Endothelial cell of umbilical vein (primary cell): ENCODE measurements around the gene SCN5A. TPM values are rescaled to one million over a fixed set of nuclear protein-coding genes. Genes with fewer than 3 reads are reported as not detected.

Source experiments
- BruUV-seq: library from RNA; stranded (reverse); fragments of 400-500 nt; replicated peaks from 2 replicates; lab custom pipeline; 2021; lab: Mats Ljungman, UMichigan
- CTCF ChIA-PET: fragments of 300-600, 350-600 bp; sonication (Branson Sonifier 250); formaldehyde crosslinking; loops from one replicate; lab custom pipeline; 2021; ENCODE audit warnings: antibody characterized with exemption, inconsistent platforms; lab: Charles Lee
- POLR2A ChIA-PET: fragments of 300-600, 350-600 bp; sonication (Branson Sonifier 250); formaldehyde crosslinking; loops from one replicate; lab custom pipeline; 2021; ENCODE audit warnings: antibody characterized with exemption, inconsistent platforms; lab: Charles Lee
- DNase-seq: peaks from one replicate; pipeline ENCODE4 v3.0.0-alpha.2; 2011; ENCODE audit warnings: low read depth, low spot score
- FAIRE-seq: peaks from 2 replicates; lab custom pipeline; 2011; peaks lifted over from hg19 to GRCh38; lab: Jason Lieb, UNC
- H2AFZ ChIP-seq: 2 replicates; pipeline ENCODE4 v1.6.0; 2012; ENCODE audit warnings: low read depth, low read length, control low read depth, inconsistent platforms
- H3K27ac ChIP-seq: 2 replicates; pipeline ENCODE4 v1.5.1; 2011; ENCODE audit warnings: low read depth, mild to moderate bottlenecking, control low read depth, low read length, moderate library complexity; ENCODE audit not compliant: insufficient read depth
- H3K27me3 ChIP-seq, 2 experiments: 2 replicates each; pipeline versions ENCODE4 v1.6.0 to v1.6.1; 2011; ENCODE audit warnings: low read length in 2 of 2, mixed read lengths in 1 of 2; ENCODE audit not compliant: control insufficient read depth in 2 of 2, insufficient read depth in 2 of 2
- H3K36me3 ChIP-seq, 2 experiments: 2 replicates in 1 of 2; 3 replicates in 1 of 2; pipeline ENCODE4 v1.5.1; 2011; ENCODE audit warnings: low read length in 2 of 2, mild to moderate bottlenecking in 1 of 2, moderate library complexity in 1 of 2; ENCODE audit not compliant: control insufficient read depth in 2 of 2, insufficient read depth in 2 of 2; ENCODE audit errors: extremely low read depth in 1 of 2
- H3K4me1 ChIP-seq: 3 replicates; pipeline ENCODE4 v1.5.1; 2011; ENCODE audit warnings: mild to moderate bottlenecking, low read length; ENCODE audit not compliant: control insufficient read depth, insufficient read depth; ENCODE audit errors: extremely low read depth
- H3K4me2 ChIP-seq: 2 replicates; pipeline ENCODE4 v1.6.1; 2011; ENCODE audit warnings: low read length, control low read depth, mixed read lengths; ENCODE audit not compliant: insufficient read depth
- H3K4me3 ChIP-seq, 3 experiments: fragments of 200-600 bp in 1 of 3; sonication (generic), shearing (Covaris generic) in 1 of 3; replicated peaks in 1 of 3; 2 replicates each; pipeline ENCODE4 v1.5.1; 2011 to 2016; ENCODE audit warnings: control low read depth in 3 of 3, low read length in 3 of 3, mild to moderate bottlenecking in 2 of 3, inconsistent platforms in 1 of 3, low read depth in 1 of 3, moderate library complexity in 1 of 3; ENCODE audit not compliant: insufficient read depth in 1 of 3
- H3K79me2 ChIP-seq: 2 replicates; pipeline ENCODE4 v1.6.0; 2012; ENCODE audit warnings: low read length, inconsistent platforms; ENCODE audit not compliant: control insufficient read depth, insufficient read depth
- H3K9ac ChIP-seq: replicated peaks from 2 replicates; pipeline ENCODE3; 2011; ENCODE audit warnings: low read length, control low read depth; ENCODE audit not compliant: insufficient read depth; ENCODE audit errors: extremely low read depth
- H3K9me1 ChIP-seq: replicated peaks from 3 replicates; pipeline ENCODE4 v1.6.0; 2011; ENCODE audit warnings: mild to moderate bottlenecking, low read length; ENCODE audit not compliant: control insufficient read depth, insufficient read depth; ENCODE audit errors: extremely low read depth
- H3K9me3 ChIP-seq: replicated peaks from 2 replicates; pipeline ENCODE4 v1.5.1; 2012; ENCODE audit warnings: low read length, inconsistent platforms; ENCODE audit not compliant: control insufficient read depth, insufficient read depth
- H4K20me1 ChIP-seq: replicated peaks from 2 replicates; pipeline ENCODE3; 2011; ENCODE audit warnings: mild to moderate bottlenecking, low read length; ENCODE audit not compliant: control insufficient read depth, insufficient read depth; ENCODE audit errors: extremely low read depth
- CTCF ChIP-seq, 2 donors: IDR thresholded peaks; 1 replicate in 1 of 2; 2 replicates in 1 of 2; pipeline ENCODE4 v1.5.1; 2011; ENCODE audit warnings: low read length in 2 of 2, mild to moderate bottlenecking in 2 of 2, moderate library complexity in 2 of 2, control low read depth in 1 of 2, inconsistent platforms in 1 of 2, low read depth in 1 of 2; ENCODE audit not compliant: insufficient read depth in 1 of 2; ENCODE audit errors: extremely low read depth in 1 of 2
- GATA2 ChIP-seq: IDR thresholded peaks from 2 replicates; pipeline ENCODE4 v1.7.0; 2011; ENCODE audit warnings: low read depth, mild to moderate bottlenecking, moderate library complexity, mixed read lengths, low read length; ENCODE audit not compliant: insufficient read length, insufficient read depth
- JUN ChIP-seq: IDR thresholded peaks from 2 replicates; pipeline ENCODE4 v1.6.1; 2011; ENCODE audit warnings: borderline replicate concordance, low read depth; ENCODE audit not compliant: insufficient read length, insufficient read depth
- dilution Hi-C: fragments of 300-500 bp; cut with MboI; formaldehyde crosslinking; loops from one replicate; pipeline ENCODE4 v1.15.0; 2019; ENCODE audit warnings: low sequenced_read_pairs; ENCODE audit not compliant: extremely low pct_ligation_motif_present
- intact Hi-C: fragments of 100-400 bp; cut with micrococcal nuclease; formaldehyde crosslinking; loops from one replicate; pipeline ENCODE4 v1.10.0; 2022
- polyA plus RNA-seq, 4 experiments: library from polyadenylated mRNA; depleted of rRNA in 3 of 4; stranded (reverse) in 3 of 4; unstranded in 1 of 4; fragments of >200 nt; gene quantifications; 2 replicates each; pipeline versions ENCODE4 v1.2.1 to v1.2.3, GENCODE V29; 2011 to 2012; ENCODE audit warnings: missing spikeins in 1 of 4
- total RNA-seq: library from RNA; stranded (reverse); gene quantifications from 2 replicates; pipeline ENCODE4 v1.2.3, GENCODE V29; 2021

Gene SCN5A
- total and polyA plus RNA-seq, 2 donors (not counting 3 experiments of a cell fraction or from before 2014, with no cell fraction given) = 2.7 to 20.0 TPM

- no peak for FAIRE-seq
- no peak for TF ChIP-seq JUN
- Histone ChIP-seq H3K36me3 (peaks cover 5 to 6% of the 10 kb centered on the region in 2 experiments), H3K9me1 (no peaks in the 10 kb centered on the region), H3K9me3 (no peaks in the 10 kb centered on the region), H4K20me1 (no peaks in the 10 kb centered on the region), H3K4me1 (no peaks in the 10 kb centered on the region), H2AFZ (no peak overlapping the region), H3K9ac (no peak overlapping the region), H3K27me3 (no peaks in the 10 kb centered on the region), H3K79me2 (no peaks in the 10 kb centered on the region), H3K27ac (no peak overlapping the region), H3K4me3 (no peak overlapping the region), H3K4me2 (no peak overlapping the region)
- DNase-seq = no peak
- ChIA-PET CTCF (interaction anchor here (1.0 to 13.1 kb wide), 2 partner anchors 130 to 317 kb away, joined by 3 to 455 read pairs; no protein-coding TSS in a partner anchor), POLR2A (no interaction called here)
- BruUV-seq = no TSS peak
- dilution Hi-C loops (no loop called here), intact Hi-C loops (no loop called here)
These were observed 122.7 kb downstream of the SCN5A start for GRCh38 chr3:38526792-38527191.

- no peak for FAIRE-seq
These were observed 125.2 kb downstream of the SCN5A start for GRCh38 chr3:38524141-38524739.

More at GRCh38 chr3:38524141-38524739, 125.2 kb downstream of the SCN5A start:
- Histone ChIP-seq H3K79me2 (no peaks in the 10 kb centered on the region), H3K4me3 (no peak overlapping the region), H3K9me1 (no peaks in the 10 kb centered on the region), H4K20me1 (no peaks in the 10 kb centered on the region), H3K27me3 (no peaks in the 10 kb centered on the region), H3K27ac (no peak overlapping the region), H3K4me2 (no peak overlapping the region), H2AFZ (no peak overlapping the region), H3K36me3 (peaks cover 5 to 6% of the 10 kb centered on the region in 2 experiments), H3K9ac (no peak overlapping the region), H3K9me3 (no peaks in the 10 kb centered on the region), H3K4me1 (peaks cover 4% of the 10 kb centered on the region)
- CTCF ChIA-PET = interaction anchor here (0.6 to 13.1 kb wide), 6 partner anchors 28 to 317 kb away, joined by 3 to 455 read pairs (median 6); partner anchors contain the start of genes EXOG and XYLB
- no peak for DNase-seq
- intact Hi-C loops = no loop called here
- TF ChIP-seq CTCF (IDR thresholded peaks at IDR 0.05; ENCODE audit: extremely low read depth in 1 of 2, insufficient read depth in 1 of 2, low read depth in 1 of 2, low read length in 2 of 2) (no peak), GATA2 (peak; percentile 60)
- dilution Hi-C loops = no loop called here
- BruUV-seq = no TSS peak
- POLR2A ChIA-PET = interaction anchor here (0.6 kb wide), 1 partner anchor 18 kb away, joined by 4 read pairs; no protein-coding TSS in a partner anchor
